Glutamatergic neuron (in vitro differentiated cells): ENCODE data around the gene MED25. TPM values are rescaled to one million over a fixed set of nuclear protein-coding genes. Genes with fewer than 3 reads are reported as not detected.

ENCODE experiments used
- DNase-seq: peaks from one replicate; pipeline ENCODE4 v3.0.0; 2022
- H3K27ac Mint-ChIP-seq: one replicate; pipeline ENCODE4 v1.8.0; 2020; ENCODE audit warnings: mild to moderate bottlenecking, mixed read lengths, inconsistent platforms; ENCODE audit not compliant: unreplicated experiment
- H3K27me3 Mint-ChIP-seq: one replicate; pipeline ENCODE4 v1.8.0; 2020; ENCODE audit warnings: mild to moderate bottlenecking, moderate library complexity, mixed read lengths, inconsistent platforms; ENCODE audit not compliant: unreplicated experiment
- H3K36me3 Mint-ChIP-seq: one replicate; pipeline ENCODE4 v1.8.0; 2020; ENCODE audit warnings: mild to moderate bottlenecking, mixed read lengths, inconsistent platforms; ENCODE audit not compliant: unreplicated experiment
- H3K4me1 Mint-ChIP-seq: one replicate; pipeline ENCODE4 v1.8.0; 2020; ENCODE audit warnings: mild to moderate bottlenecking, low read depth, mixed read lengths, inconsistent platforms; ENCODE audit not compliant: unreplicated experiment
- H3K4me3 Mint-ChIP-seq: one replicate; pipeline ENCODE4 v1.8.0; 2020; ENCODE audit warnings: mild to moderate bottlenecking, mixed read lengths, inconsistent platforms; ENCODE audit not compliant: unreplicated experiment
- H3K9me3 Mint-ChIP-seq: one replicate; pipeline ENCODE4 v1.8.0; 2020; ENCODE audit warnings: mild to moderate bottlenecking, moderate library complexity, mixed read lengths, inconsistent platforms; ENCODE audit not compliant: unreplicated experiment
- CTCF ChIP-seq: fragments of 200-600 bp; sonication (generic); IDR thresholded peaks from one replicate; pipeline ENCODE4 v1.5.0; 2021; ENCODE audit not compliant: partially characterized antibody, unreplicated experiment
- total RNA-seq: library from RNA; stranded (reverse); fragmentation: NEBNext Ultra II Directional; extraction: Animal tissue kit (Norgen Biotek cat#: 25700); gene quantifications from one replicate; pipeline ENCODE4 v1.2.1, GENCODE V29; 2021; ENCODE audit not compliant: unreplicated experiment

Gene MED25
- total RNA-seq, 1 donor from 2014 or later = 51.0 TPM

GRCh38 chr19:49857061-49857837 is 39.2 kb downstream of the MED25 start:
- Mint-ChIP-seq H3K4me3 (no peak overlapping the region), H3K27ac (peak overlapping the region; percentile 55), H3K36me3 (no peaks in the 10 kb centered on the region), H3K27me3 (peaks cover 17% of the 10 kb centered on the region), H3K9me3 (peaks cover 12% of the 10 kb centered on the region), H3K4me1 (peaks cover 9% of the 10 kb centered on the region)
- no peak for TF ChIP-seq CTCF
- DNase-seq = no peak

- peaks cover 13% of the 10 kb centered on the region for H3K27me3 Mint-ChIP-seq
- DNase-seq = no peak
- H3K36me3 Mint-ChIP-seq = no peaks in the 10 kb centered on the region
- no peak overlapping the region for H3K4me3 Mint-ChIP-seq
- TF ChIP-seq CTCF = no peak
- peaks cover 7% of the 10 kb centered on the region for H3K9me3 Mint-ChIP-seq
- H3K4me1 Mint-ChIP-seq = peaks cover 4% of the 10 kb centered on the region
- peak overlapping the region; percentile 55 for H3K27ac Mint-ChIP-seq
Measured at GRCh38 chr19:49857838-49858087, 39.7 kb downstream of the MED25 start.

GRCh38 chr19:49858088-49858985 is 40.2 kb downstream of the MED25 start:
- TF ChIP-seq CTCF = no peak
- H3K27me3 Mint-ChIP-seq = peaks cover 11% of the 10 kb centered on the region
- DNase-seq = no peak
- no peaks in the 10 kb centered on the region for H3K36me3 Mint-ChIP-seq
- H3K9me3 Mint-ChIP-seq = peaks cover 2% of the 10 kb centered on the region
- H3K4me1 Mint-ChIP-seq = peaks cover 2% of the 10 kb centered on the region
- no peak overlapping the region for H3K4me3 Mint-ChIP-seq
- H3K27ac Mint-ChIP-seq = peak overlapping the region; percentile 8

- Mint-ChIP-seq H3K4me3 (no peak overlapping the region), H3K4me1 (no peaks in the 10 kb centered on the region), H3K36me3 (no peaks in the 10 kb centered on the region), H3K27me3 (peaks cover 11% of the 10 kb centered on the region), H3K27ac (no peak overlapping the region), H3K9me3 (peaks cover 8% of the 10 kb centered on the region)
- no peak for DNase-seq
- TF ChIP-seq CTCF = no peak
Measured at GRCh38 chr19:49859682-49860335, 41.7 kb downstream of the MED25 start.
